A549 (cell line): Measurements from ENCODE around the gene NLRC3. TPM values are rescaled to one million over a fixed set of nuclear protein-coding genes. Genes with fewer than 3 reads are reported as not detected.

Experiments
- ATAC-seq, 2 experiments: fragments of 200-7000 bp in 1 of 2; fragments of >200 bp in 1 of 2; cut with Nextera tagmentation in 1 of 2; cut with Tn5 transposase in 1 of 2; 3 replicates each; pipeline versions ENCODE4 v1.8.0 to v1.9.1; 2018 to 2020; ENCODE audit warnings: mild to moderate bottlenecking in 1 of 2, moderate library complexity in 1 of 2
- CTCF ChIA-PET: fragments of 300-600 bp; sonication (Branson Sonifier 250); formaldehyde crosslinking; extraction: SDS; loops from one replicate; lab custom pipeline; 2021; ENCODE audit warnings: antibody characterized with exemption, inconsistent platforms; lab: Yijun Ruan, JAX
- POLR2A ChIA-PET: fragments of 350-600 bp; formaldehyde crosslinking; extraction: SDS; loops from one replicate; lab custom pipeline; 2021; ENCODE audit warnings: antibody characterized with exemption, inconsistent platforms; lab: Yijun Ruan, JAX
- DNase-seq, 2 experiments: peaks; one replicate each; pipeline versions ENCODE4 v3.0.0 to v3.0.0-alpha.2; 2011 to 2016; ENCODE audit warnings: low read depth in 1 of 2, low spot score in 1 of 2
- FAIRE-seq: peaks from 2 replicates; lab custom pipeline; 2011; peaks lifted over from hg19 to GRCh38; lab: Jason Lieb, UNC
- H3K27ac ChIP-seq, 2 experiments: fragments of >200 bp; sonication (Bioruptor Twin); formaldehyde crosslinking; 3 replicates each; pipeline ENCODE4 v1.5.1; 2016 to 2017
- H3K4me1 ChIP-seq: fragments of >200 bp; sonication (Bioruptor Twin); formaldehyde crosslinking; 3 replicates; pipeline ENCODE4 v1.6.1; 2016
- H3K4me2 ChIP-seq: fragments of >200 bp; sonication (Bioruptor Twin); formaldehyde crosslinking; 3 replicates; pipeline ENCODE4 v1.6.1; 2016
- H3K4me3 ChIP-seq: fragments of >200 bp; sonication (Bioruptor Twin); formaldehyde crosslinking; 3 replicates; pipeline ENCODE4 v1.5.1; 2016
- H3K9me3 ChIP-seq: fragments of >200 bp; sonication (Bioruptor Twin); formaldehyde crosslinking; 3 replicates; pipeline ENCODE4 v1.6.1; 2016
- ATOH8 ChIP-seq: fragments of 250-450 bp; sonication (Bioruptor Pico); IDR thresholded peaks from 2 replicates; pipeline ENCODE4 v1.5.0; 2020; ENCODE audit warnings: low read depth, mild to moderate bottlenecking, moderate library complexity
- CHD2 ChIP-seq: fragments of 150-350 bp; IDR thresholded peaks from 2 replicates; pipeline ENCODE4 v1.6.1; 2014; ENCODE audit warnings: low read length; ENCODE audit not compliant: partially characterized antibody
- E2F6 ChIP-seq: IDR thresholded peaks from 2 replicates; pipeline ENCODE4 v1.6.1; 2012; ENCODE audit warnings: low read depth, borderline replicate concordance
- ELK1 ChIP-seq: fragments of 150-350 bp; IDR thresholded peaks from 2 replicates; pipeline ENCODE4 v1.6.1; 2014; ENCODE audit warnings: low read depth, mild to moderate bottlenecking, low read length
- EP300 ChIP-seq, 2 experiments: fragments of >200 bp; sonication (Bioruptor Twin); formaldehyde crosslinking; IDR thresholded peaks; 2 replicates in 1 of 2; 3 replicates in 1 of 2; pipeline ENCODE4 v1.6.1; 2016 to 2017
- HEYL ChIP-seq: fragments of 250-450 bp; sonication (Bioruptor Pico); IDR thresholded peaks from 2 replicates; pipeline ENCODE4 v1.8.0; 2021; ENCODE audit warnings: mild to moderate bottlenecking, moderate library complexity
- HMGXB4 ChIP-seq: fragments of 250-450 bp; sonication (Bioruptor Pico); IDR thresholded peaks from 2 replicates; pipeline ENCODE4 v1.5.0; 2021; ENCODE audit warnings: mild to moderate bottlenecking, moderate library complexity, borderline replicate concordance
- HOXB13 ChIP-seq: fragments of 250-450 bp; sonication (Bioruptor Pico); IDR thresholded peaks from 2 replicates; pipeline ENCODE4 v1.5.0; 2020; ENCODE audit warnings: low read depth, mild to moderate bottlenecking, moderate library complexity
- KDM5A ChIP-seq: fragments of 200-600 bp; sonication (generic); IDR thresholded peaks from 2 replicates; pipeline ENCODE4 v1.6.1; 2016; ENCODE audit warnings: antibody characterized with exemption, mild to moderate bottlenecking
- MAFK ChIP-seq: fragments of 450-650 bp; IDR thresholded peaks from 2 replicates; pipeline ENCODE4 v1.6.1; 2014; ENCODE audit not compliant: partially characterized antibody
- MAZ ChIP-seq: fragments of 150-350 bp; IDR thresholded peaks from 2 replicates; pipeline ENCODE4 v1.6.1; 2014; ENCODE audit warnings: antibody characterized with exemption, low read depth, low read length, borderline replicate concordance
- PBX3 ChIP-seq: IDR thresholded peaks from 2 replicates; pipeline ENCODE4 v1.6.1; 2012
- POLR2A ChIP-seq: IDR thresholded peaks from 2 replicates; pipeline ENCODE4 v1.6.1; 2012; ENCODE audit warnings: mild to moderate bottlenecking, low read length
- RAD21 ChIP-seq, 2 experiments: fragments of >200 bp in 1 of 2; sonication (Bioruptor Twin) in 1 of 2; formaldehyde crosslinking in 1 of 2; IDR thresholded peaks in 1 of 2; conservative IDR thresholded peaks in 1 of 2; 2 replicates in 1 of 2; 3 replicates in 1 of 2; pipeline ENCODE4 v1.6.1; 2012 to 2018; ENCODE audit warnings: inconsistent platforms in 1 of 2
- RCOR1 ChIP-seq: fragments of 150-350 bp; IDR thresholded peaks from 2 replicates; pipeline ENCODE4 v1.6.1; 2014; ENCODE audit warnings: antibody characterized with exemption, low read length, low read depth
- REST ChIP-seq: fragments of 200-600 bp; sonication (generic); IDR thresholded peaks from 2 replicates; pipeline ENCODE4 v1.6.1; 2016; ENCODE audit warnings: antibody characterized with exemption, mild to moderate bottlenecking, moderate library complexity
- RFX5 ChIP-seq: fragments of 450-650 bp; IDR thresholded peaks from 2 replicates; pipeline ENCODE4 v1.7.1; 2014; ENCODE audit warnings: antibody characterized with exemption, mild to moderate bottlenecking, moderate library complexity
- ZSCAN20 ChIP-seq: fragments of 250-450 bp; sonication (Bioruptor Pico); IDR thresholded peaks from 2 replicates; pipeline ENCODE4 v1.8.0; 2022; ENCODE audit warnings: mild to moderate bottlenecking, moderate library complexity
- WGBS: methylation state at CpG from one replicate; pipeline ENCODE4 v1.1.6; 2017; ENCODE audit errors: missing lambda C conversion rate; 5-methylcytosine and 5-hydroxymethylcytosine counted together
- polyA plus RNA-seq, 4 experiments: library from polyadenylated mRNA; depleted of rRNA in 3 of 4; stranded (reverse); fragments of >200 nt; fragmentation: RNase III in 1 of 4; extraction: RNeasy Plus Mini Kit Qiagen cat#74134 plus additional on column Dnase treatment in 1 of 4; gene quantifications; 2 replicates in 3 of 4; 3 replicates in 1 of 4; pipeline ENCODE4 v1.2.3, GENCODE V29; 2011 to 2017

NLRC3 gene
- polyA plus RNA-seq, 2 of the 4 experiments (the other 2 are of a cell fraction): 0.04 TPM; not detected in 1

- TF ChIP-seq RFX5 (no peak), MAZ (no peak)
Measured at GRCh38 chr16:3607634-3608033, 30.4 kb upstream of the NLRC3 start (continued).

GRCh38 chr16:3607161-3607560, 30.0 kb upstream of the NLRC3 start:
- CTCF ChIA-PET: interaction anchor here (0.9 kb wide), 1 partner anchor 43 kb away, joined by 3 read pairs; no protein-coding TSS in a partner anchor
- TF ChIP-seq CHD2 (no peak), E2F6 (no peak)
- TF ChIP-seq, all 56 proteins: peak for 0
- FAIRE-seq (no peak), ATAC-seq (no peak), DNase-seq (no peak)
- Histone ChIP-seq H3K27ac (no peak overlapping the region), H3K4me3 (no peak overlapping the region), H3K4me2 (no peak overlapping the region), H3K4me1 (peaks cover 7% of the 10 kb centered on the region; the same call in 2 of the 3 replicates), H3K9me3 (no peaks in the 10 kb centered on the region)
- WGBS: 82% methylated on average over 7 of the region's 7 CpGs
- POLR2A ChIA-PET: no interaction called here

GRCh38 chr16:3606441-3606840, 29.2 kb upstream of the NLRC3 start:
- POLR2A ChIA-PET: no interaction called here
- CTCF ChIA-PET: interaction anchor here (0.9 kb wide), 1 partner anchor 42 kb away, joined by 3 read pairs; no protein-coding TSS in a partner anchor
- DNase-seq (no peak), ATAC-seq (no peak), FAIRE-seq (no peak)
- 93% methylated on average over 11 of the region's 11 CpGs for WGBS
- no peak overlapping the region for H3K4me3 ChIP-seq
- no peak overlapping the region for H3K4me2 ChIP-seq
- no peak overlapping the region for H3K27ac ChIP-seq
- no peaks in the 10 kb centered on the region for H3K9me3 ChIP-seq
- TF ChIP-seq RFX5 (no peak), MAZ (no peak), HOXB13 (CRISPR knock-in tag) (no peak), POLR2A (no peak), EP300 (IDR thresholded peaks at IDR 0.05) (no peak), KDM5A (no peak), HEYL (CRISPR knock-in tag) (no peak), ELK1 (no peak), ATOH8 (no peak), RCOR1 (no peak), REST (no peak), MAFK (no peak), RAD21 (conservative IDR thresholded peaks at IDR 0.05 in 1 of 2, IDR thresholded peaks at IDR 0.05 in 1 of 2) (no peak), ZSCAN20 (no peak), PBX3 (no peak), HMGXB4 (CRISPR knock-in tag) (no peak)
- peaks cover 7% of the 10 kb centered on the region; the same call in 2 of the 3 replicates for H3K4me1 ChIP-seq
